DMS53 (cell line): ENCODE data around the gene RUNX2.

Source experiments
- DNase-seq: peaks from one replicate; lab custom pipeline; 2025; lab: John Stamatoyannopoulos, UW

RUNX2 gene

GRCh38 chr6:45678285-45678607 lies 350.1 kb downstream of the RUNX2 start:
- DNase-seq = no peak

GRCh38 chr6:45679163-45679562 lies 351.0 kb downstream of the RUNX2 start:
- DNase-seq = no peak

GRCh38 chr6:45679631-45680030 lies 351.5 kb downstream of the RUNX2 start:
- no peak for DNase-seq

- DNase-seq = peak; percentile 59
Observed at GRCh38 chr6:45681860-45682511, 353.9 kb downstream of the RUNX2 start.

- DNase-seq = no peak
Observed at GRCh38 chr6:45684476-45684875, 356.3 kb downstream of the RUNX2 start.

- no peak for DNase-seq
Observed at GRCh38 chr6:45685076-45685475, 356.9 kb downstream of the RUNX2 start.

- DNase-seq = no peak
Observed at GRCh38 chr6:45686841-45687569, 358.9 kb downstream of the RUNX2 start.

GRCh38 chr6:45687570-45687969 lies 359.4 kb downstream of the RUNX2 start:
- DNase-seq = no peak

GRCh38 chr6:45688180-45688579 lies 360.1 kb downstream of the RUNX2 start:
- DNase-seq = no peak

GRCh38 chr6:45689926-45690615 lies 361.9 kb downstream of the RUNX2 start:
- DNase-seq = no peak

- DNase-seq = no peak
Observed at GRCh38 chr6:45690846-45691245, 362.7 kb downstream of the RUNX2 start.

GRCh38 chr6:45691426-45691825 lies 363.3 kb downstream of the RUNX2 start:
- no peak for DNase-seq

- no peak for DNase-seq
Observed at GRCh38 chr6:45692021-45692420, 363.9 kb downstream of the RUNX2 start.

GRCh38 chr6:45696738-45697137 lies 368.6 kb downstream of the RUNX2 start:
- DNase-seq = no peak

GRCh38 chr6:45697605-45698004 lies 369.5 kb downstream of the RUNX2 start:
- no peak for DNase-seq

- DNase-seq = no peak
Observed at GRCh38 chr6:45698046-45698445, 369.9 kb downstream of the RUNX2 start.

- DNase-seq = no peak
Observed at GRCh38 chr6:45699663-45700062, 371.5 kb downstream of the RUNX2 start.

- no peak for DNase-seq
Observed at GRCh38 chr6:45702849-45703739, 375.0 kb downstream of the RUNX2 start.

- no peak for DNase-seq
Observed at GRCh38 chr6:45704056-45704800, 376.1 kb downstream of the RUNX2 start.

GRCh38 chr6:45705137-45705855 lies 377.2 kb downstream of the RUNX2 start:
- DNase-seq = no peak

- no peak for DNase-seq
Observed at GRCh38 chr6:45706319-45706718, 378.2 kb downstream of the RUNX2 start.
